ENCODE results near the gene PVRIG. TPM values are rescaled to one million over a fixed set of nuclear protein-coding genes. Genes with fewer than 3 reads are reported as not detected.

The PVRIG gene
- total and polyA plus RNA-seq, 2 of the 8 experiments (the other 6 are each of a cell fraction or from before 2014, with no cell fraction given): 0.15 TPM; not detected in 1

GRCh38 chr7:100200693-100201092, 19.1 kb upstream of the PVRIG start:
- Histone ChIP-seq H4K20me1 (replicated peaks in 1 of 2; ENCODE audit: control insufficient read depth in 1 of 2, insufficient read depth in 2 of 2, low read length in 2 of 2) (no peaks in the 10 kb centered on the region), H2AK5ac (ENCODE audit: low read depth, low read length) (no peak overlapping the region), H4K8ac (ENCODE audit: extremely low read depth, insufficient read depth, low read length) (no peak overlapping the region), H2BK15ac (ENCODE audit: low read length) (no peak overlapping the region), H4K91ac (replicated peaks; ENCODE audit: insufficient read length, low read length) (no peak overlapping the region), H3K14ac (ENCODE audit: insufficient read length) (no peak overlapping the region), H2BK5ac (ENCODE audit: low read depth, low read length) (no peak overlapping the region), H3K27ac (ENCODE audit: low read depth, low read length) (no peak overlapping the region), H3K4me2 (ENCODE audit: insufficient read depth in 1 of 2, low read depth in 2 of 2, low read length in 2 of 2) (no peak overlapping the region), H3K56ac (replicated peaks; ENCODE audit: insufficient read length, low read depth, low read length) (no peak overlapping the region), H2AFZ (ENCODE audit: low read length) (no peak overlapping the region), H3K4me3 (ENCODE audit: extremely low read depth in 1 of 4, insufficient read depth in 2 of 4, low read depth in 3 of 4, low read length in 4 of 4) (no peak overlapping the region), H2BK20ac (ENCODE audit: low read length) (no peak overlapping the region), H3K9ac (replicated peaks in 1 of 4; ENCODE audit: extremely low read depth in 1 of 4, low read depth in 3 of 4, low read length in 3 of 4) (no peak overlapping the region), H3K23ac (ENCODE audit: insufficient read length) (no peak overlapping the region), H3K79me1 (ENCODE audit: low read depth, low read length) (no peaks in the 10 kb centered on the region), H3K79me2 (ENCODE audit: control insufficient read depth in 1 of 2, insufficient read depth in 2 of 2, low read length in 2 of 2) (no peaks in the 10 kb centered on the region), H3K9me3 (ENCODE audit: insufficient read depth in 2 of 2, low read depth in 1 of 2, low read length in 1 of 2) (no peaks in the 10 kb centered on the region), H3K23me2 (ENCODE audit: low read depth, low read length) (0 out of 2 replicates have a peak, but pooled peaks cover 1% of the 10 kb centered on the region), H3K4ac (replicated peaks; ENCODE audit: insufficient read length, low read depth, low read length) (no peak overlapping the region), H2BK120ac (replicated peaks; ENCODE audit: low read depth, low read length) (no peak overlapping the region), H2BK12ac (ENCODE audit: low read depth, low read length) (no peak overlapping the region), H4K5ac (ENCODE audit: insufficient read length, low read depth, low read length) (no peak overlapping the region), H3K4me1 (replicated peaks in 1 of 4; ENCODE audit: control insufficient read depth in 3 of 4, insufficient read depth in 4 of 4, low read length in 3 of 4) (peaks cover 0 to 9% (median 3%) of the 10 kb centered on the region in 4 experiments; a peak in 3 of 7 replicates), H3K36me3 (ENCODE audit: control insufficient read depth in 2 of 4, insufficient read depth in 4 of 4, low read length in 3 of 4) (no peaks in the 10 kb centered on the region), H3K27me3 (replicated peaks in 1 of 4; ENCODE audit: control insufficient read depth in 3 of 4, extremely low read depth in 1 of 4, insufficient read depth in 3 of 4, low read length in 3 of 4) (peaks cover 0 to 4% (median 1%) of the 10 kb centered on the region in 4 experiments; a peak in 4 of 7 replicates), H3K18ac (ENCODE audit: extremely low read depth, low read length) (no peak overlapping the region)
- DNase-seq (ENCODE audit: low read depth in 1 of 2, low spot score in 2 of 2) (no peak), FAIRE-seq (no peak)
- ChIA-PET CTCF (ENCODE audit: partially characterized antibody) (interaction anchor here (0.8 to 5.1 kb wide), 6 partner anchors 11 to 68 kb away, joined by 4 to 35 read pairs (median 6); no protein-coding TSS in a partner anchor), POLR2A (ENCODE audit: partially characterized antibody) (interaction anchor here (0.7 to 1.4 kb wide), 5 partner anchors 10 to 228 kb away, joined by 3 to 5 read pairs (median 3); partner anchors contain the start of gene ZCWPW1)
- 93% methylated on average over 11 of the region's 11 CpGs; no CpG with 5 or more reads in 1 of the 2 experiments for WGBS, 2 experiments (ENCODE audit: extremely low coverage in 1 of 2, insufficient coverage in 1 of 2, insufficient read length in 1 of 2, insufficient replicate concordance in 2 of 2, low coverage in 1 of 2, low lambda C conversion rate in 2 of 2, missing lambda C conversion rate in 1 of 2)
- TF ChIP-seq TEAD4 (IDR thresholded peaks at IDR 0.05; ENCODE audit: low read depth, low read length) (no peak), RAD21 (IDR thresholded peaks at IDR 0.05 in 1 of 2, conservative IDR thresholded peaks at IDR 0.05 in 1 of 2; ENCODE audit: low read depth in 2 of 2, low read length in 2 of 2) (no peak), CBX5 (IDR thresholded peaks at IDR 0.05; ENCODE audit: low read depth, low read length) (no peak), RBBP5 (IDR thresholded peaks at IDR 0.05; ENCODE audit: borderline replicate concordance, low read depth, low read length) (no peak), TBP (IDR thresholded peaks at IDR 0.05; ENCODE audit: low read depth, low read length) (no peak), POLR2AphosphoS5 (IDR thresholded peaks at IDR 0.05; ENCODE audit: low read depth, low read length) (no peak), BCL11A (IDR thresholded peaks at IDR 0.05; ENCODE audit: low read depth in 2 of 2, low read length in 2 of 2) (no peak), SP2 (IDR thresholded peaks at IDR 0.05; ENCODE audit: low read length) (no peak), RXRA (IDR thresholded peaks at IDR 0.05; ENCODE audit: insufficient read depth, low read depth, low read length) (no peak), E2F6 (IDR thresholded peaks at IDR 0.05) (no peak), KDM1A (IDR thresholded peaks at IDR 0.05; ENCODE audit: borderline replicate concordance, low read length) (no peak)
